Fibroblast of skin of right biceps (primary cell): Measurements from ENCODE around the gene CXCL16.

ENCODE experiments used
- DNase-seq: peaks from one replicate; pipeline ENCODE4 v3.0.0-alpha.2; 2013

The CXCL16 gene

GRCh38 chr17:4748686-4749085 is 9.0 kb upstream of the CXCL16 start:
- no peak for DNase-seq

GRCh38 chr17:4747847-4748246 is 8.1 kb upstream of the CXCL16 start:
- DNase-seq: no peak

DNA sequence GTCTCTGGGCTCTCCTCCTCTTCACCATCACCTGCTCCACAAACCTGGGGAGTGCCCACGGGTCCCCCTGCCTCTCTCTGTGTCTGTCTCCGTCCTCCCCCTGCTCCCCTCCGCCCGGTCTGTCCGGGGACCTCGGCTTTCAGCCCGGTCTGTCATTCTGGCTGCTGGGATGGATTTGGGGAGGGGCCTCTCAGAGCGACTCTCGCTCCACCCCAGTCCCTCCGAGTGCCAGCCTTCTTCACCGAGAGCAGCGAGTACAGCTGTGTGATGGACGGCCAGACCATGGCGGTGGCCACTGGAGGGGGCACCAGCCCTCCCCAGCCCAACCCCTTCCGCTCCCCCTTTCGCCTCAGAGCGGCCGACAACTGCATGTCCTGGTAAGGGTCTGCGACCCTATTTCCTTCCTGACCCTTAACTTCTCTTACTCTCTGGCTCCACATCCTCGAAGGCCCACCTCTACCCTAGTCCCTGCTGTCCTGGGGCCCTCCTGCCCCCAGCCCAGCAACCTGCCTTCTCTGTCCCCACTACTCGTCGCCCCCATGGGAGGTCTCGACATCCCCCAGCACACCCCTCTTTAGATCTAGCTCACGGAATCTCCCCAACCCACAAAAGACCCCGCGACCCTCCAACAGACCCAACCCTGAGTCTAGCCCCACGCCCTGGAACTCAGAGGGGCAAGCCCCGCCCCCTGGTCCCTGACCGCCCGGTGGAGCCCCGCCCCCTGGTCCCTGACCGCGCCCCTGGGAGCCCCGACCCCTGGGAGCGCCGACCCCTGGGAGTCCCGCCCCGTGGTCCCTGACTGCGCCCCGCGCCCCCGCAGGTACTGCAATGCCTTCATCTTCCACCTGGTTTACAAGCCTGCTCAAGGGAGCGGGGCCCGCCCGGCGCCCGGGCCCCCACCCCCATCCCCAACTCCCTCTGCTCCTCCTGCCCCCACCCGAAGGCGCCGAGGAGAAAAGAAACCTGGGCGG is 5.6 kb upstream of the CXCL16 start:
- no peak for DNase-seq

GRCh38 chr17:4743898-4744297 is 4.2 kb upstream of the CXCL16 start:
- no peak for DNase-seq

GRCh38 chr17:4743216-4743615 is 3.5 kb upstream of the CXCL16 start:
- no peak for DNase-seq

DNA sequence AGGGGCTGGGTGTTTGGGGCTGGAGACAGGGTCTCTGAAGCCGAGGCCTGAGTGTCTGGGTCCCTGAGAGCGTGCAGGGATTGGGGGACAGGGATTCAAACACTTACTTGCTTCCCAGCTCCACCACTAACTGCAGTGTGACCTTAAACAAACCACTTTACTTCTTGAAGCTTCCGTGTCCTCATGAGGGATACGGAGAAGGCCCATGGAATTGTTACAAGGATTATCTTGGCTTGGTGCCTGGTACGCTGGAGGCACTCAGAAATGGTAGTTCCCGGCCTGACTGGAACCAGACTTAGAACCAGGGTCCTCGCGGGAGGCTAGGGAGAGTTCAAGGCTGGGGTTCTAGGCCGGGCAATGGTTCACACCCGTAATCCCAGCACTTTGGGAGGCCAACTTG is 2.9 kb upstream of the CXCL16 start:
- DNase-seq: no peak

- DNase-seq: no peak
Observed at GRCh38 chr17:4742133-4742532, 2.4 kb upstream of the CXCL16 start.

DNA sequence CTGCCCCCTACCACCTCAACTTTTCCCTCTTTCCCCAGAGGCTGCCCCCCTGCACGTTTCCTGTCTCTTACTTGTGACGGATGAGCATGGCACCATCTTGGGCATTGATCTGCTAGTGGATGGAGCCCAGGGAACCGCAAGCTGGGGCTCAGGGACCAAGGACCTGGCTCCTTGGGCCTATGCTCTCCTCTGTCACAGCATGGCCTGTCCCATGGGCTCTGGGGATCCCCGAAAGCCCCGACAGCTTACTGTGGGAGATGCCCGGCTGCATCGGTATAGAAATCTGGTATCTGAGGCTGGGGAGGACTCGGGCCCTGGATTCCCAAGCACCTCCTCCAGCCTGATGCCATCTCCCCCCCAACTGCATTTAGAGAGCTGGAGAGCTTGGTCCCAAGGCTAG is 1.8 kb upstream of the CXCL16 start:
- no peak for DNase-seq

DNA sequence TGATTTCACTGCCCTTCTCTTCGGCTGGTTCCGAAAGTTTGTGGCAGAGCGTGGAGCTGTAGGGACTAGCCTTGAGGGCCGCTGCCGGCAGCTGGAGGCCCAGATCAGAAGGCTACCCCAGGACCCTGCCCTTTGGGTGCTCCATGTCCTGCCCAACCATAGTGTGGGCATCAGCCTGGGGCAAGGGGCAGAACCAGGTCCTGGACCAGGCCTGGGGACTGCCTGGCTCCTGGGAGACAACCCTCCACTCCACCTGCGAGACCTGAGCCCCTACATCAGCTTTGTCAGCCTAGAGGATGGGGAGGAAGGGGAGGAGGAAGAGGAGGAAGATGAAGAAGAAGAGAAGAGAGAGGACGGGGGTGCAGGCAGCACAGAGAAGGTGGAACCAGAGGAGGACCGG is 856 bp upstream of the CXCL16 start:
- no peak for DNase-seq

GRCh38 chr17:4740025-4740351 is 260 bp upstream of the CXCL16 start:
- no peak for DNase-seq

DNA sequence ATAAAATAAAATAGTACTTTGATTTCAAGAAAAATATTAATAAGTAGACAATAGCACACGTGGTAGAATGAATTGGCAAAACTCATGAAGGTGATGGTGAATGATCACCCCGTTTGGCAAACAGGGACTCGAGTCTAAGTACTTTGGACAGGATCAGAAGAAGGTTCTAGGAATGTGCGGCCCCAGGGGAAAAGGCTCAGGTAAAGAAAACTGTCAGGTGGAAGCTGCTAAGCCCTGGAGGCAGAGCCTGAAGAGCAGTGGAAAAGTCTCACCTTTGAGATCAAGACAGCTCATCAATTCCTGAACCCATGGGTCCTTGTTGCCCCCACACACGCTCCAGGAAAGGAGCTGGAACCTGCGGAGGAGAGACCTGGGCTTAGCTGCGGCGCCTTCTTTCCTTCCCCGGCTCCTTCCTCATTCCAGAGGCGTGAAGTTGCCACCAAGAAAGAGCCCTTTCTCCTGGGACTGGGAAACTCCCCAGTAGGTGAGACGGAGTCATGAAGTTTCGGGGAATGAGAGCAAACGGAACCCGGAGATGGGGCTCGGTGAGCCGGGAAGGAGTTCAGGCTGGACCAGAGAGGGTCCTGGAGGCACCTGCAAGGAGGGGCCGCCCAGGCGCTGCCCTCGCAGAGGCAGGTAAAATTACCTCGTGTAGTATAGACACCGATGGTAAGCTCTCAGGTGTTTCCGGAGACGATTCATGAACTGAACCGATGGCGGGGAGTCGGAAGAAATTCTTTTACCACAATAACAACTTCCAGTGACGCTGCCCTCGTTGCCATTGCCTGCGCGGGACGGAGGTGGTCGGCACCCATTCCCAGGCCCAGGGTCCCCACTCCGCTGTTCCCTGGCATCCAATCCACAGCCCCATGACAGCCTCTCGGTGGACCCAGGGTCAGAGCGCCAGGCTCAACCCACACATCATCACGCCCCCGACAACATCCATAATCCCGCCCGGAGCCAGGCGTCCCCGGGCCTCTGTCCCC is 1.3 kb downstream of the CXCL16 start:
- DNase-seq: no peak

DNA sequence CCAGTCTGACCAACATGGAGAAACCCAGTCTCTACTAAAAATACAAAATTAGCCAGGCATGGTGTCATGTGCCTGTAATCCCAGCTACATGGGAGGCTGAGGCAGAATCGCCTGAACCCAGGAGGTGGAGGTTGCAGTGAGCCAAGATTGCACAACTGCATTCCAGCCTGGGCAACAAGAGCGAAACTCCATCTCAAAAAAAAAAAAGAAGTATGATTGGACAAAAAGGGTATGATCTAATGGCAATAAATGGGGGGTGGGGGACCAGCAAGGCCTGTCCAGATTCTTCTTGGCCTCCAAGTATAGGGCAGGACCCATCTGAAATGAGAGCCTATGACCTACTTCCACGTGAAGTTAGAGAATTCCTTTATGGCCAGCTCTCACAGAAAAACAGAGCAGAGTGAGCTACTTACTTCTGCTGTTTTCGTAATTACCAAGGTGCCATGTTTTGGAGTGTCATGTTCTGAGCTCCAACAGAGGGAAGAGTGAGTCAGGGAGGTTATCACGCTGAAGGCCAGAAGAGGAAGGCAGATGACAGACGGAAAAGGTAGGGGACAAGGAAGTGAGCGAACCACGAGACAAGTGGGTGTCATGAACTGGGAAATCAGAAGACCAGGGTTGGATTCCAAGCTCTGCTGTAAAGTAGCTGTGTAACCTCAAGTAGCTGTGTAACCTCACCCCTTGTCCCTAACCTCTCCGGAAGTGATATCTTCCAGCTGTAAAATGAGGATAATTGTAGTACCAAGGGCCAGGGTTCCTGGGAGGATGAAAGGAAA is 3.7 kb downstream of the CXCL16 start:
- no peak for DNase-seq

- DNase-seq: no peak
Observed at GRCh38 chr17:4734857-4735475, 4.8 kb downstream of the CXCL16 start.

GRCh38 chr17:4733073-4733531 is 6.6 kb downstream of the CXCL16 start:
- DNase-seq: no peak

DNA sequence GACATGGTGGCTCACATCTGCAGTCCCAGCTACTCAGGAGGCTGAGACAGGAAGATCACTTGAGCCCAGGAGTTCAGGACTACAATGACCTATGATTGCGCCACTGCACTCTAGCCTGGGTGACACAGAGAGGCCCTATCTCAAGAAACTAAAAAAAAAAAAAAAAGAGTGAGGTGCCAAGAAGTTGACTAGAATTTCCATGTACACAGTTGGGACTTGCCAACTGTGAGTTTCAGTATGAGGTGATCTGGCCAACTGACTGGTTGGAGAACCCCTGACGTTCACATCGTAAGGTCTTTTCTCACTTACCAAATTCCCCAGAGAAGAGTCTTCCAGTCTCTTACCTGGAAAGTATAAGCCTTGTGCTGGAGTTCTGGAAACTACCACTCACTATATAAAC is 11.6 kb downstream of the CXCL16 start:
- no peak for DNase-seq

- DNase-seq: no peak
Observed at GRCh38 chr17:4725646-4726310, 13.9 kb downstream of the CXCL16 start.

DNA sequence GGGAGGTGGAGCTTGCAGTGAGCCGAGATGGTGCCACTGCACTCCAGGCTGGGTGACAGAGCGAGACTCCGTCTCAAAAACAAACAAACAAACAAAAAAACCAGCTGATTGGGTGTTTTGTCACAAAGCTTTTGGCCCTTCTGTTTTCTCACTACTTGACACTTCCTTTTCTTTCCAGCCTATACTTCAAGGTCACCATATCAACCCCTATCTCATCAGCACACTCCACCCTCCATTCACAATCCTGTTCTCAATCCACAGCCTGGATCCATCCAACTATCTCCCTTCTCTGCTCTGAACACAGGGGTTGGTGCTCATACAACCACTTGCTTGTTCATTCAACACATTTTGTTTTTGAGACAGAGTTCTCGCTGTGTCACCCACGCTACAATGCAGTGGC is 15.1 kb downstream of the CXCL16 start:
- no peak for DNase-seq

GRCh38 chr17:4722678-4723240 is 17.0 kb downstream of the CXCL16 start:
- no peak for DNase-seq

GRCh38 chr17:4721203-4722135 is 18.3 kb downstream of the CXCL16 start:
- peak; percentile 22 for DNase-seq

GRCh38 chr17:4720787-4721186 is 18.9 kb downstream of the CXCL16 start:
- no peak for DNase-seq
